ENCODE data around the gene CERKL. TPM values are rescaled to one million over a fixed set of nuclear protein-coding genes. Genes with fewer than 3 reads are reported as not detected.

The CERKL gene
- total RNA-seq, 1 donor from 2014 or later: 0.18 TPM

GRCh38 chr2:181680055-181680936 lies 23.4 kb upstream of the CERKL start, which contains the start of gene NEUROD1:
Gene NEUROD1, minus strand, starts transcription at chr2:181680517. Its CDS starts 1,657 bp downstream, at chr2:181678860.
- no peak for DNase-seq
- H3K4me1 Mint-ChIP-seq: peaks cover 50% of the 10 kb centered on the region
- intact Hi-C loops (cut with micrococcal nuclease): loop anchor here (5.0 to 10.0 kb wide), 3 partner anchors 212 to 1355 kb away; partner anchors contain the start of genes ITPRID2 and NCKAP1

DNA sequence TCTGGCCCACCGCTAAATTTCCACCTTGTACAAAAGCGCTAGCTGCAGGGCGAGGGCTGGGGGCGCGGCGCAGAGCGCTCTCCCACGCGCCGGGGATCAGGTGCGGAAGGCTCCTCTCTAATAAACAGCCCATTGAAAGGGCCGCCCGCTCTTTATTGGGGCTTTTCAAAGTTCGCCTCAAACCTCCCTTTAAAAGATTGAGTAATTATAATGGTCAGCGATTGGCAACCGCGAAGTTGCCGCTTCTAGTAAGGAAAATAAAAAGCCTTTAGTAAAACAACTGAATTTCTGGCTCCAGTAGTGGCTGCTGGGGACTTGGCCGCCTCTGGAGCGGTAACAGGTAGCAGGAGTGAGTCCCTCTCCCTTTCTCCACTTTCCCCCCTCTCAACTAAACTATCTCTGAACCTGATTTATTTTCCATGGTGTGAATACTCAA lies 22.7 kb upstream of the CERKL start:
- POLR2A ChIA-PET: no interaction called here
- H3K27me3 Mint-ChIP-seq: peaks cover 63% of the 10 kb centered on the region
- CTCF ChIA-PET: no interaction called here
- no peak overlapping the region for H3K4me3 Mint-ChIP-seq
- DNase-seq (no peak), ATAC-seq (ENCODE audit: low read depth) (no peak)
- peaks cover 48% of the 10 kb centered on the region for H3K4me1 Mint-ChIP-seq
- TF ChIP-seq, protein P1, sequence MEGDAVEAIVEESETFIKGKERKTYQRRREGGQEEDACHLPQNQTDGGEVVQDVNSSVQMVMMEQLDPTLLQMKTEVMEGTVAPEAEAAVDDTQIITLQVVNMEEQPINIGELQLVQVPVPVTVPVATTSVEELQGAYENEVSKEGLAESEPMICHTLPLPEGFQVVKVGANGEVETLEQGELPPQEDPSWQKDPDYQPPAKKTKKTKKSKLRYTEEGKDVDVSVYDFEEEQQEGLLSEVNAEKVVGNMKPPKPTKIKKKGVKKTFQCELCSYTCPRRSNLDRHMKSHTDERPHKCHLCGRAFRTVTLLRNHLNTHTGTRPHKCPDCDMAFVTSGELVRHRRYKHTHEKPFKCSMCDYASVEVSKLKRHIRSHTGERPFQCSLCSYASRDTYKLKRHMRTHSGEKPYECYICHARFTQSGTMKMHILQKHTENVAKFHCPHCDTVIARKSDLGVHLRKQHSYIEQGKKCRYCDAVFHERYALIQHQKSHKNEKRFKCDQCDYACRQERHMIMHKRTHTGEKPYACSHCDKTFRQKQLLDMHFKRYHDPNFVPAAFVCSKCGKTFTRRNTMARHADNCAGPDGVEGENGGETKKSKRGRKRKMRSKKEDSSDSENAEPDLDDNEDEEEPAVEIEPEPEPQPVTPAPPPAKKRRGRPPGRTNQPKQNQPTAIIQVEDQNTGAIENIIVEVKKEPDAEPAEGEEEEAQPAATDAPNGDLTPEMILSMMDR (IDR thresholded peaks at IDR 0.05): no peak
- H3K36me3 Mint-ChIP-seq (ENCODE audit: low read depth): no peaks in the 10 kb centered on the region
- peaks cover 4% of the 10 kb centered on the region for H3K9me3 Mint-ChIP-seq
- intact Hi-C loops (cut with micrococcal nuclease): no loop called here
- H3K27ac Mint-ChIP-seq: no peak overlapping the region

More at GRCh38 chr2:181680055-181680936, 23.4 kb upstream of the CERKL start, which contains the start of gene NEUROD1:
- Mint-ChIP-seq H3K9me3 (peaks cover 4% of the 10 kb centered on the region), H3K36me3 (ENCODE audit: low read depth) (no peaks in the 10 kb centered on the region), H3K27ac (no peak within 1 kb of the TSS), H3K27me3 (peaks cover 71% of the 10 kb centered on the region), H3K4me3 (peak within 1 kb of the TSS; percentile 63)
- ChIA-PET POLR2A (interaction anchor here (0.6 kb wide), 1 partner anchor 207 kb away, joined by 3 read pairs; no protein-coding TSS in a partner anchor), CTCF (no interaction called here)
- TF ChIP-seq, protein P1 (IDR thresholded peaks at IDR 0.05): no peak
- peak; percentile 33 for ATAC-seq (ENCODE audit: low read depth)

DNA sequence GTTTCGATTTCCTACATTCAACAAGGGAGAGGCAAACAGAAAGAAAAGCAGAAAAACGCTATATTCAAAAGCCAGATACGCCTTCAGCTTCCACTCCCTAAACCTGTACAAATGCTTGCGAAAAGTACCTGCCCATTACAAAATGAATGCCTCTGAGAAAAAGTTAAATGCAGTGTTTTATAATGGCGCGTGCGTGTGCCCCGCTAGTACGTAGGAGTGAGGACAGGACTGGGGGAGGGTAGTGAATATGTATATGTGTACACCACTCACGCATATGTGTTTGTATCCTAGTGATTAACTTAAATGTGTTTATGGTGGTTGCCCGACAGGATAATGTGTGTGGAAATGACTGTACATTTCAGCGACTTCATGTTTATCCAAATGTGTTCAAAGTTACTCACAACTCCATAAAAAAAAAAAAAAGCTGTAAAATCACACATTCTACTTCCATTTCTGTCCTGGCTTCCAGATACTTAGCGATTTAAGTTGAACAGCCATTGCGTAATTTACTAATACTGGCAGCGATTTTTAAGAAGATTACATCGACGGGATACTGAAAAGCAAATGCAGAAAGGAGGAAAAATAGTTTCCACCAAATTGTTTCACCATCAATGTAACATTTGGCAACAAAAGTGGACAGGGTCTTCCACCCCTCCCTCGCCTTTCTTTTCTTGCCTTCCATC lies 22.1 kb upstream of the CERKL start:
- ATAC-seq (ENCODE audit: low read depth): no peak
- CTCF ChIA-PET: no interaction called here
- no peaks in the 10 kb centered on the region for H3K36me3 Mint-ChIP-seq (ENCODE audit: low read depth)
- no peak for DNase-seq
- intact Hi-C loops (cut with micrococcal nuclease): no loop called here
- peaks cover 4% of the 10 kb centered on the region for H3K9me3 Mint-ChIP-seq
- peaks cover 60% of the 10 kb centered on the region for H3K27me3 Mint-ChIP-seq
- peaks cover 48% of the 10 kb centered on the region for H3K4me1 Mint-ChIP-seq
- TF ChIP-seq, protein P1 (IDR thresholded peaks at IDR 0.05): no peak
- peak overlapping the region; percentile 2 for H3K27ac Mint-ChIP-seq
- no peak overlapping the region for H3K4me3 Mint-ChIP-seq
- POLR2A ChIA-PET: no interaction called here

- TF ChIP-seq, protein P1 (IDR thresholded peaks at IDR 0.05): no peak
- Mint-ChIP-seq H3K36me3 (ENCODE audit: low read depth) (no peaks in the 10 kb centered on the region), H3K27ac (no peak overlapping the region), H3K4me3 (no peak overlapping the region), H3K9me3 (peaks cover 4% of the 10 kb centered on the region), H3K27me3 (peaks cover 56% of the 10 kb centered on the region), H3K4me1 (peaks cover 48% of the 10 kb centered on the region)
- ChIA-PET CTCF (no interaction called here), POLR2A (no interaction called here)
- DNase-seq: peak; percentile 30
- intact Hi-C loops (cut with micrococcal nuclease): no loop called here
- ATAC-seq (ENCODE audit: low read depth): peak; percentile 54
Measured at GRCh38 chr2:181677912-181678586, 21.1 kb upstream of the CERKL start.
